OCI-LY7 (cell line): ENCODE measurements around the gene SSU72. TPM values are rescaled to one million over a fixed set of nuclear protein-coding genes. Genes with fewer than 3 reads are reported as not detected.
"Not testable (repeated sequence)": the region's sequence is repeated elsewhere in the genome, so short reads cannot be mapped to it uniquely, and the experiment has no call there.

Experiments used
- BruUV-seq: library from RNA; stranded (reverse); fragments of 400-500 nt; replicated peaks from 2 replicates; lab custom pipeline; 2021; lab: Mats Ljungman, UMichigan
- CTCF ChIA-PET: fragments of 300-600 bp; sonication (Branson Sonifier 250); formaldehyde crosslinking; loops from one replicate; lab custom pipeline; 2022; ENCODE audit warnings: antibody characterized with exemption; ENCODE audit not compliant: unreplicated experiment; lab: Charles Lee
- POLR2A ChIA-PET: fragments of 300-600 bp; sonication (Branson Sonifier 250); formaldehyde crosslinking; loops from one replicate; lab custom pipeline; 2022; ENCODE audit warnings: antibody characterized with exemption; lab: Charles Lee
- DNase-seq: peaks from one replicate; pipeline ENCODE4 v3.0.0-alpha.2; 2015; ENCODE audit warnings: low spot score
- H2AFZ ChIP-seq: fragments of 200-600 bp; sonication (generic), shearing (Covaris generic); 2 replicates; pipeline ENCODE4 v1.6.1; 2014; ENCODE audit warnings: mild to moderate bottlenecking, antibody characterized with exemption, low read length, moderate library complexity
- H3K27ac ChIP-seq: fragments of 200-600 bp; sonication (generic); 2 replicates; pipeline ENCODE4 v1.5.1; 2014; ENCODE audit warnings: mixed run types, low read depth, mild to moderate bottlenecking, moderate library complexity, low read length, inconsistent platforms; ENCODE audit not compliant: poor library complexity, severe bottlenecking
- H3K36me3 ChIP-seq: fragments of 200-600 bp; sonication (generic); 2 replicates; pipeline ENCODE4 v1.6.1; 2014; ENCODE audit warnings: mild to moderate bottlenecking, antibody characterized with exemption, low read length, moderate library complexity, mixed read lengths; ENCODE audit not compliant: insufficient read depth
- H3K4me1 ChIP-seq: fragments of 200-600 bp; sonication (generic); 2 replicates; pipeline ENCODE4 v1.5.1; 2014; ENCODE audit warnings: mild to moderate bottlenecking, low read length; ENCODE audit not compliant: insufficient read depth, poor library complexity, severe bottlenecking
- H3K4me2 ChIP-seq: fragments of 200-600 bp; sonication (generic); 2 replicates; pipeline ENCODE4 v1.6.1; 2014; ENCODE audit warnings: mild to moderate bottlenecking, low read length
- H3K4me3 ChIP-seq: fragments of 200-600 bp; sonication (generic); 2 replicates; pipeline ENCODE4 v1.5.1; 2014; ENCODE audit warnings: mild to moderate bottlenecking, low read depth, low read length; ENCODE audit not compliant: poor library complexity, severe bottlenecking
- H3K79me2 ChIP-seq: fragments of 200-600 bp; sonication (generic); 2 replicates; pipeline ENCODE4 v1.6.1; 2016; ENCODE audit warnings: low read depth, mild to moderate bottlenecking, low read length, moderate library complexity, mixed read lengths; ENCODE audit not compliant: insufficient read depth
- H3K9me2 ChIP-seq: fragments of 200-600 bp; sonication (generic); 2 replicates; pipeline ENCODE4 v1.6.1; 2016; ENCODE audit warnings: mild to moderate bottlenecking, low read length, mixed read lengths; ENCODE audit not compliant: insufficient read depth
- H3K9me3 ChIP-seq: fragments of 200-600 bp; sonication (generic); 2 replicates; pipeline ENCODE4 v1.6.1; 2014; ENCODE audit warnings: mild to moderate bottlenecking, mixed run types, low read length, mixed read lengths
- H4K20me1 ChIP-seq: fragments of 200-600 bp; sonication (generic); 2 replicates; pipeline ENCODE4 v1.6.1; 2014; ENCODE audit warnings: mild to moderate bottlenecking, antibody characterized with exemption, low read length, moderate library complexity, mixed read lengths; ENCODE audit not compliant: insufficient read depth
- EZH2phosphoT487 ChIP-seq: fragments of 200-600 bp; sonication (generic); IDR thresholded peaks from 2 replicates; pipeline ENCODE4 v1.6.1; 2018; ENCODE audit warnings: low read depth, borderline replicate concordance, mild to moderate bottlenecking, mixed run types, antibody characterized with exemption, low read length, moderate library complexity, mixed read lengths
- intact Hi-C: fragments of 100-400 bp; cut with micrococcal nuclease; formaldehyde crosslinking; loops from one replicate; pipeline ENCODE4 v1.10.0; 2022; ENCODE audit not compliant: unreplicated experiment
- total RNA-seq, 2 experiments: library from RNA; depleted of rRNA in 1 of 2; stranded (reverse); fragments of >200 nt in 1 of 2; shearing (Covaris generic) in 1 of 2; gene quantifications; 2 replicates each; pipeline ENCODE4 v1.2.3, GENCODE V29; 2014 to 2022
- TF ChIP-seq, protein P1 (sequence below): fragments of 200-600 bp; sonication (generic); conservative IDR thresholded peaks from 2 replicates; pipeline ENCODE4 v1.5.1; 2014; ENCODE audit warnings: mild to moderate bottlenecking, antibody characterized with exemption, low read length, moderate library complexity, mixed read lengths

SSU72 gene
- total RNA-seq, 2 experiments from 2014 or later: 97.7 to 149 TPM

DNA sequence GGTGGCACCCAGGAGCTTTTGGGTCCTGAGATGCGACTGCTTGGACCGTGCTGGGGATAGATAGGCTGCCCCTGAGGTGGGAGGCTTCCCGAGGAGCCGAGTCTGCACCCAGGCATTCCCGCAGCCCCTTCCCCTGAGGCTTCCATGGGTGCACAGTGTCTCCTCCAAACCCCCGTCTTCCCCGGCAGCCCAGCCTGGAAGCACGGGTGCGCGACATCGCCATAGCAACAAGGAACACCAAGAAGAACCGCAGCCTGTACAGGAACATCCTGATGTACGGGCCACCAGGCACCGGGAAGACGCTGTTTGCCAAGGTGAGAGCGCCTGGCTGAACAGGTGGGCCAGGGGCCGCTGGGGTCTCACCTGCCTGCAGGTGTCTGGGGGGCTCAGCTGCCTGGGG, 51.0 kb downstream of the SSU72 start:
- H2AFZ ChIP-seq, intact Hi-C loops: not testable (repeated sequence)
- peaks cover 72% of the 10 kb centered on the region for H3K36me3 ChIP-seq

GRCh38 chr1:1523226-1523625, 51.4 kb downstream of the SSU72 start:
- H3K4me3 ChIP-seq, H4K20me1 ChIP-seq, H3K4me2 ChIP-seq, H2AFZ ChIP-seq, CTCF ChIA-PET, POLR2A ChIA-PET, H3K9me3 ChIP-seq, H3K4me1 ChIP-seq, H3K79me2 ChIP-seq, DNase-seq, H3K9me2 ChIP-seq, intact Hi-C loops, BruUV-seq, H3K27ac ChIP-seq: not testable (repeated sequence)
- H3K36me3 ChIP-seq: peaks cover 72% of the 10 kb centered on the region

More for the DNA sequence above, 51.0 kb downstream of the SSU72 start:
- BruUV-seq, H4K20me1 ChIP-seq, H3K79me2 ChIP-seq, DNase-seq, H3K4me1 ChIP-seq, POLR2A ChIA-PET, H3K9me3 ChIP-seq, H3K27ac ChIP-seq, CTCF ChIA-PET, H3K4me3 ChIP-seq, H3K4me2 ChIP-seq, H3K9me2 ChIP-seq: not testable (repeated sequence)

DNA sequence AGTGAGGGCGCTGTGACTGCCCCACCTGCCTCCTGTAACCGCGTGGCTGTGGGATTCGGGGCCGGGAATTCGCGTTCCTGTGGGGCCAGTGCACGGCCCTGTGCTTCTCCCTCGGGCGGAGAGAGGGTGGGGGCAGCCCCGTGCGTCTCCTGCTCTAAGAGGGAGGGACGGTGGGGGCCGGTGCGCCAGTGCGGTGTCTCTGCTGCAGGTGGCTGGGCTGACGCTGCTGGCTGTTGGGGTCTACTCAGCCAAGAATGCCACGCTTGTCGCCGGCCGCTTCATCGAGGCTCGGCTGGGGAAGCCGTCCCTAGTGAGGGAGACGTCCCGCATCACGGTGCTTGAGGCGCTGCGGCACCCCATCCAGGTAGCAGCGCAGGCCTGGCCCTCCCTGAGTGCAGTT, 52.1 kb downstream of the SSU72 start:
- H3K36me3 ChIP-seq: peaks cover 71% of the 10 kb centered on the region
- BruUV-seq, POLR2A ChIA-PET, H3K79me2 ChIP-seq, H3K9me3 ChIP-seq, H3K4me1 ChIP-seq, DNase-seq, H3K9me2 ChIP-seq, H2AFZ ChIP-seq, H3K27ac ChIP-seq, H4K20me1 ChIP-seq, CTCF ChIA-PET, H3K4me3 ChIP-seq, H3K4me2 ChIP-seq, intact Hi-C loops: not testable (repeated sequence)

- DNase-seq: no peak
- Histone ChIP-seq H3K9me3 (no peaks in the 10 kb centered on the region), H3K36me3 (peaks cover 73% of the 10 kb centered on the region), H3K79me2 (no peaks in the 10 kb centered on the region), H3K4me2 (no peak overlapping the region), H3K4me1 (no peaks in the 10 kb centered on the region), H4K20me1 (no peaks in the 10 kb centered on the region), H3K9me2 (no peaks in the 10 kb centered on the region), H2AFZ (no peak overlapping the region), H3K27ac (no peak overlapping the region), H3K4me3 (no peak overlapping the region)
- intact Hi-C loops: no loop called here
- no TSS peak for BruUV-seq
- TF ChIP-seq, protein P1, sequence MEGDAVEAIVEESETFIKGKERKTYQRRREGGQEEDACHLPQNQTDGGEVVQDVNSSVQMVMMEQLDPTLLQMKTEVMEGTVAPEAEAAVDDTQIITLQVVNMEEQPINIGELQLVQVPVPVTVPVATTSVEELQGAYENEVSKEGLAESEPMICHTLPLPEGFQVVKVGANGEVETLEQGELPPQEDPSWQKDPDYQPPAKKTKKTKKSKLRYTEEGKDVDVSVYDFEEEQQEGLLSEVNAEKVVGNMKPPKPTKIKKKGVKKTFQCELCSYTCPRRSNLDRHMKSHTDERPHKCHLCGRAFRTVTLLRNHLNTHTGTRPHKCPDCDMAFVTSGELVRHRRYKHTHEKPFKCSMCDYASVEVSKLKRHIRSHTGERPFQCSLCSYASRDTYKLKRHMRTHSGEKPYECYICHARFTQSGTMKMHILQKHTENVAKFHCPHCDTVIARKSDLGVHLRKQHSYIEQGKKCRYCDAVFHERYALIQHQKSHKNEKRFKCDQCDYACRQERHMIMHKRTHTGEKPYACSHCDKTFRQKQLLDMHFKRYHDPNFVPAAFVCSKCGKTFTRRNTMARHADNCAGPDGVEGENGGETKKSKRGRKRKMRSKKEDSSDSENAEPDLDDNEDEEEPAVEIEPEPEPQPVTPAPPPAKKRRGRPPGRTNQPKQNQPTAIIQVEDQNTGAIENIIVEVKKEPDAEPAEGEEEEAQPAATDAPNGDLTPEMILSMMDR: no peak
- TF ChIP-seq EZH2phosphoT487: no peak
- POLR2A ChIA-PET: no interaction called here
- CTCF ChIA-PET: no interaction called here
Measured at GRCh38 chr1:1521331-1521730, 53.3 kb downstream of the SSU72 start.

- H3K4me3 ChIP-seq, H3K4me2 ChIP-seq, intact Hi-C loops, H3K4me1 ChIP-seq, DNase-seq, CTCF ChIA-PET, H3K9me3 ChIP-seq, H3K79me2 ChIP-seq, H4K20me1 ChIP-seq, POLR2A ChIA-PET, BruUV-seq, H2AFZ ChIP-seq, H3K27ac ChIP-seq, H3K9me2 ChIP-seq: not testable (repeated sequence)
- H3K36me3 ChIP-seq: peaks cover 72% of the 10 kb centered on the region
Measured at GRCh38 chr1:1519805-1520505, 54.7 kb downstream of the SSU72 start.

- intact Hi-C loops, CTCF ChIA-PET, H3K4me3 ChIP-seq, H3K9me2 ChIP-seq, H3K27ac ChIP-seq, H3K9me3 ChIP-seq, DNase-seq, H3K4me1 ChIP-seq, H2AFZ ChIP-seq, H4K20me1 ChIP-seq, POLR2A ChIA-PET, H3K4me2 ChIP-seq, BruUV-seq: not testable (repeated sequence)
- Histone ChIP-seq H3K79me2 (peaks cover 15% of the 10 kb centered on the region; the same call in 1 of the 2 replicates), H3K36me3 (peaks cover 72% of the 10 kb centered on the region)
Measured at GRCh38 chr1:1518621-1519007, 56.0 kb downstream of the SSU72 start.
